GM12878 (cell line): ENCODE data around the gene FNDC3B. TPM values are rescaled to one million over a fixed set of nuclear protein-coding genes. Genes with fewer than 3 reads are reported as not detected.

Experiments
- BCL11A ChIP-seq: IDR thresholded peaks from 2 replicates; pipeline ENCODE4 v1.6.1; 2011; ENCODE audit warnings: low read depth, low read length
- BMI1 ChIP-seq: fragments of 450-650 bp; IDR thresholded peaks from 2 replicates; pipeline ENCODE4 v1.6.1; 2016; ENCODE audit warnings: mild to moderate bottlenecking, moderate library complexity, borderline replicate concordance
- BRCA1 ChIP-seq: IDR thresholded peaks from 2 replicates; pipeline ENCODE4 v1.6.1; 2011; ENCODE audit warnings: low read depth, low read length, improper control_type of control experiment
- CBX3 ChIP-seq: fragments of 200-600 bp; sonication (generic); IDR thresholded peaks from 2 replicates; pipeline ENCODE4 v1.6.1; 2016; ENCODE audit warnings: low read depth, borderline replicate concordance
- CHD1 ChIP-seq: IDR thresholded peaks from 2 replicates; pipeline ENCODE4 v1.6.1; 2012; ENCODE audit warnings: low read depth, low read length, improper control_type of control experiment
- CREB1 ChIP-seq: IDR thresholded peaks from 2 replicates; pipeline ENCODE4 v1.6.1; 2012; ENCODE audit warnings: low read depth, mild to moderate bottlenecking, inconsistent platforms
- EP300 ChIP-seq, 2 experiments: fragments of 150-350 bp in 1 of 2; IDR thresholded peaks; 2 replicates each; pipeline ENCODE4 v1.6.1; 2011 to 2012; ENCODE audit warnings: low read depth in 2 of 2, low read length in 2 of 2, borderline replicate concordance in 1 of 2, improper control_type of control experiment in 1 of 2, inconsistent platforms in 1 of 2; ENCODE audit not compliant: control insufficient read depth in 1 of 2
- ETV6 ChIP-seq, 2 experiments: fragments of 450-650 bp in 1 of 2; IDR thresholded peaks in 1 of 2; conservative IDR thresholded peaks in 1 of 2; 2 replicates each; pipeline ENCODE4 v1.6.1; 2014; ENCODE audit warnings: antibody characterized with exemption in 1 of 2, borderline replicate concordance in 1 of 2, low read depth in 1 of 2, mild to moderate bottlenecking in 1 of 2, moderate library complexity in 1 of 2
- GATAD2B ChIP-seq: fragments of 450-650 bp; conservative IDR thresholded peaks from 2 replicates; pipeline ENCODE4 v1.6.1; 2017; ENCODE audit warnings: low read depth, mild to moderate bottlenecking, moderate library complexity
- IKZF2 ChIP-seq, 2 experiments: fragments of 450-650 bp; IDR thresholded peaks; 2 replicates each; pipeline ENCODE4 v1.6.1; 2017; ENCODE audit warnings: mild to moderate bottlenecking in 2 of 2, moderate library complexity in 2 of 2
- IRF3 ChIP-seq: fragments of 450-650 bp; IDR thresholded peaks from 2 replicates; pipeline ENCODE4 v1.6.1; 2014; ENCODE audit warnings: mild to moderate bottlenecking
- IRF4 ChIP-seq: IDR thresholded peaks from 2 replicates; pipeline ENCODE4 v1.6.1; 2011; ENCODE audit warnings: low read depth, low read length
- JUND ChIP-seq: IDR thresholded peaks from 2 replicates; pipeline ENCODE4 v1.6.1; 2012; ENCODE audit warnings: low read depth, mild to moderate bottlenecking, low read length, improper control_type of control experiment, moderate library complexity
- KDM1A ChIP-seq: fragments of 200-600 bp; sonication (generic); IDR thresholded peaks from 2 replicates; pipeline ENCODE4 v1.6.1; 2016; ENCODE audit warnings: borderline replicate concordance
- MAX ChIP-seq: IDR thresholded peaks from 2 replicates; pipeline ENCODE4 v1.6.1; 2012; ENCODE audit warnings: low read depth, low read length, improper control_type of control experiment
- MEF2A ChIP-seq: IDR thresholded peaks from 2 replicates; pipeline ENCODE4 v1.6.1; 2011; ENCODE audit warnings: low read depth, mild to moderate bottlenecking, low read length, moderate library complexity; ENCODE audit not compliant: insufficient read depth
- MTA3 ChIP-seq: IDR thresholded peaks from 2 replicates; pipeline ENCODE4 v1.6.1; 2012; ENCODE audit warnings: low read length, inconsistent platforms, borderline replicate concordance
- NBN ChIP-seq: fragments of 450-650 bp; IDR thresholded peaks from 2 replicates; pipeline ENCODE4 v1.6.1; 2016
- POLR2A ChIP-seq: IDR thresholded peaks from 2 replicates; pipeline ENCODE4 v1.6.1; 2011; ENCODE audit warnings: low read depth, mild to moderate bottlenecking, low read length
- SKIL ChIP-seq: fragments of 450-650 bp; IDR thresholded peaks from 2 replicates; pipeline ENCODE4 v1.6.1; 2017; ENCODE audit warnings: mild to moderate bottlenecking, low read depth, inconsistent platforms; ENCODE audit not compliant: poor library complexity, severe bottlenecking
- SREBF2 ChIP-seq: IDR thresholded peaks from 2 replicates; pipeline ENCODE4 v1.6.1; 2012; ENCODE audit warnings: mild to moderate bottlenecking, low read length
- SUZ12 ChIP-seq: fragments of 200-600 bp; sonication (generic); IDR thresholded peaks from one replicate; pipeline ENCODE4 v1.6.1; 2018; ENCODE audit warnings: antibody characterized with exemption, mild to moderate bottlenecking; ENCODE audit not compliant: unreplicated experiment
- ZBED1 ChIP-seq: IDR thresholded peaks from 2 replicates; pipeline ENCODE4 v1.6.1; 2016; ENCODE audit warnings: borderline replicate concordance
- ZBTB4 ChIP-seq: fragments of 450-650 bp; formaldehyde crosslinking; IDR thresholded peaks from 2 replicates; pipeline ENCODE4 v1.4.0; 2022; ENCODE audit warnings: mild to moderate bottlenecking, moderate library complexity
- ZNF274 ChIP-seq: IDR thresholded peaks from one replicate; pipeline ENCODE4 v1.8.0; 2011; ENCODE audit not compliant: insufficient read length, insufficient read depth
- ZZZ3 ChIP-seq: IDR thresholded peaks from 2 replicates; pipeline ENCODE4 v1.6.1; 2011; ENCODE audit warnings: low read depth; ENCODE audit not compliant: control insufficient read depth, insufficient read length
- polyA plus RNA-seq, 11 experiments: library from polyadenylated mRNA; depleted of rRNA in 4 of 11; unstranded in 6 of 11; stranded (reverse) in 5 of 11; fragments of >200 nt; fragmentation: Nextera tagmentation in 4 of 11; fragmentation: Illumina TruSeq in 1 of 11; extraction: Ambion mirVana in 4 of 11; extraction: Trizol in 1 of 11; gene quantifications; 1 replicate in 1 of 11; 2 replicates in 10 of 11; pipeline versions ENCODE4 v1.2.1 to v1.2.3, GENCODE V29; 2011 to 2016; ENCODE audit warnings: inconsistent platforms in 2 of 11, missing spikeins in 2 of 11, low read depth in 1 of 11
- total RNA-seq, 4 experiments: library from RNA; depleted of rRNA in 3 of 4; stranded (reverse); fragments of >200 nt in 3 of 4; fragmentation: Illumina TruSeq in 1 of 4; extraction: Trizol in 1 of 4; gene quantifications; 2 replicates each; pipeline versions ENCODE4 v1.2.1 to v1.2.3, GENCODE V29; 2013 to 2021

Gene FNDC3B
- total and polyA plus RNA-seq, 10 of the 15 experiments (the other 5 are each of a cell fraction or from before 2014, with no cell fraction given) = 7.9 to 35.0 (median 18.5) TPM

GRCh38 chr3:172107403-172107802 is 68.0 kb downstream of the FNDC3B start (continued):
- TF ChIP-seq ZBTB4 (CRISPR knock-in tag) = no peak
- TF ChIP-seq IRF4 = peak; percentile 87
- TF ChIP-seq MEF2A = peak; percentile 86
- TF ChIP-seq ZNF274 = no peak
- peak; percentile 55; the same call in 1 of the 2 replicates for TF ChIP-seq GATAD2B
- TF ChIP-seq ETV6 (conservative IDR thresholded peaks at IDR 0.05 in 1 of 2, IDR thresholded peaks at IDR 0.05 in 1 of 2; ENCODE audit: borderline replicate concordance in 1 of 2, low read depth in 1 of 2) = peak in 1 of 2 experiments; percentile 74; a peak in 1 of 4 replicates
- no peak for TF ChIP-seq IRF3
- no peak for TF ChIP-seq ZZZ3
- peak; percentile 40; the same call in 1 of the 2 replicates for TF ChIP-seq CHD1
- no peak for TF ChIP-seq KDM1A
- TF ChIP-seq MAX = peak; percentile 18; the same call in 1 of the 2 replicates
- TF ChIP-seq ZBED1 = peak; percentile 83; the same call in 1 of the 2 replicates
- TF ChIP-seq BMI1 = 0 out of 2 replicates have a peak, but pooled peaks have one; percentile 12
- TF ChIP-seq CREB1 = peak; percentile 56
- TF ChIP-seq JUND = 0 out of 2 replicates have a peak, but pooled peaks have one; percentile 44
- TF ChIP-seq BRCA1 = no peak
- TF ChIP-seq POLR2A = no peak
- no peak for TF ChIP-seq SUZ12
- peak; percentile 80 to 83 for TF ChIP-seq EP300 (IDR thresholded peaks at IDR 0.05; ENCODE audit: borderline replicate concordance in 1 of 2, control insufficient read depth in 1 of 2, low read depth in 2 of 2, low read length in 2 of 2)
- TF ChIP-seq BCL11A = peak; percentile 75; the same call in 1 of the 2 replicates
- peak; percentile 66; the same call in 1 of the 2 replicates for TF ChIP-seq MTA3
- peak; percentile 91 for TF ChIP-seq SKIL
- no peak for TF ChIP-seq SREBF2
- TF ChIP-seq IKZF2 (IDR thresholded peaks at IDR 0.05) = peak; percentile 91 to 95
- TF ChIP-seq CBX3 = no peak
- peak; percentile 79; the same call in 1 of the 2 replicates for TF ChIP-seq NBN
